Chondrocyte (in vitro differentiated cells): ENCODE data around the gene CDK5R2. TPM values are rescaled to one million over a fixed set of nuclear protein-coding genes. Genes with fewer than 3 reads are reported as not detected.

Experiments used
- DNase-seq: peaks from one replicate; pipeline ENCODE4 v3.0.0; 2021; ENCODE audit warnings: mixed read lengths, low spot score
- H3K27ac Mint-ChIP-seq: one replicate; pipeline ENCODE4 v1.8.0; 2021; ENCODE audit warnings: mild to moderate bottlenecking, moderate library complexity, mixed read lengths; ENCODE audit not compliant: unreplicated experiment
- H3K27me3 Mint-ChIP-seq: 2 replicates; pipeline ENCODE4 v1.8.0; 2021; ENCODE audit warnings: low read depth, mixed read lengths
- H3K36me3 Mint-ChIP-seq: 2 replicates; pipeline ENCODE4 v1.8.0; 2021; ENCODE audit warnings: low read depth, mixed read lengths
- H3K4me1 Mint-ChIP-seq: 2 replicates; pipeline ENCODE4 v1.8.0; 2021; ENCODE audit warnings: low read depth, mild to moderate bottlenecking, mixed read lengths
- H3K4me3 Mint-ChIP-seq: one replicate; pipeline ENCODE4 v1.8.0; 2021; ENCODE audit warnings: mild to moderate bottlenecking, moderate library complexity, mixed read lengths; ENCODE audit not compliant: unreplicated experiment
- H3K9me3 Mint-ChIP-seq: 2 replicates; pipeline ENCODE4 v1.8.0; 2021; ENCODE audit warnings: low read depth, mixed read lengths
- CTCF ChIP-seq: fragments of 200-600 bp; sonication (generic); IDR thresholded peaks from 2 replicates; pipeline ENCODE4 v1.5.0; 2021; ENCODE audit warnings: antibody characterized with exemption, mild to moderate bottlenecking, moderate library complexity
- total RNA-seq: library from RNA; stranded (reverse); gene quantifications from 3 replicates; pipeline ENCODE4 v1.2.1, GENCODE V29; 2021

The CDK5R2 gene
- total RNA-seq, 1 donor from 2014 or later: 0.22 TPM

GRCh38 chr2:218990612-218991011, 31.1 kb downstream of the CDK5R2 start:
- Mint-ChIP-seq H3K9me3 (no peaks in the 10 kb centered on the region), H3K27me3 (peaks cover 82% of the 10 kb centered on the region), H3K36me3 (no peaks in the 10 kb centered on the region), H3K4me1 (peaks cover 6% of the 10 kb centered on the region), H3K4me3 (no peak overlapping the region), H3K27ac (no peak overlapping the region)
- no peak for TF ChIP-seq CTCF
- no peak for DNase-seq

GRCh38 chr2:218991674-218992168, 32.3 kb downstream of the CDK5R2 start:
- Mint-ChIP-seq H3K36me3 (no peaks in the 10 kb centered on the region), H3K4me1 (peaks cover 11% of the 10 kb centered on the region), H3K9me3 (no peaks in the 10 kb centered on the region), H3K27ac (no peak overlapping the region), H3K27me3 (peaks cover 77% of the 10 kb centered on the region), H3K4me3 (no peak overlapping the region)
- no peak for TF ChIP-seq CTCF
- DNase-seq: peak; percentile 52

- Mint-ChIP-seq H3K4me1 (peaks cover 11% of the 10 kb centered on the region), H3K4me3 (no peak overlapping the region), H3K27ac (no peak overlapping the region), H3K9me3 (no peaks in the 10 kb centered on the region), H3K36me3 (no peaks in the 10 kb centered on the region), H3K27me3 (peaks cover 76% of the 10 kb centered on the region)
- TF ChIP-seq CTCF: no peak
- DNase-seq: no peak
Observed at GRCh38 chr2:218992196-218992595, 32.7 kb downstream of the CDK5R2 start.

- Mint-ChIP-seq H3K9me3 (no peaks in the 10 kb centered on the region), H3K27ac (no peak overlapping the region), H3K4me3 (no peak overlapping the region), H3K27me3 (peaks cover 74% of the 10 kb centered on the region), H3K4me1 (peaks cover 11% of the 10 kb centered on the region), H3K36me3 (no peaks in the 10 kb centered on the region)
- DNase-seq: peak; percentile 65
- TF ChIP-seq CTCF: no peak
Observed at GRCh38 chr2:218992703-218993344, 33.4 kb downstream of the CDK5R2 start.

GRCh38 chr2:218993345-218994315, 34.2 kb downstream of the CDK5R2 start, which contains the start of gene CRYBA2:
TSS of gene CRYBA2 (minus strand) at chr2:218993422. CDS start at chr2:218993176, 246 bp downstream.
- Mint-ChIP-seq H3K36me3 (no peaks in the 10 kb centered on the region), H3K9me3 (no peaks in the 10 kb centered on the region), H3K4me3 (peak within 1 kb of the TSS; percentile 54), H3K4me1 (peaks cover 11% of the 10 kb centered on the region), H3K27ac (no peak within 1 kb of the TSS), H3K27me3 (peaks cover 71% of the 10 kb centered on the region)
- TF ChIP-seq CTCF: peak; percentile 49
- peak; percentile 79 for DNase-seq
